Activated CD8-positive, alpha-beta memory T cell treated with anti-CD3 and anti-CD28 coated beads, Interleukin-2, amount 50 U/mL, for 24 hours (primary cell): ENCODE measurements around the gene IGF2R.
A peak's percentile ranks its signal among the peaks of the same experiment; 100 is the strongest.
"Not testable (repeated sequence)": the region's sequence is repeated elsewhere in the genome, so short reads cannot be mapped to it uniquely, and the experiment has no call there.

Experiments used
- DNase-seq: peaks from one replicate; pipeline ENCODE4 v3.0.0-alpha.2; 2020; ENCODE audit errors: extremely low read depth

The IGF2R gene

GRCh38 chr6:160137989-160138835 is 169.3 kb downstream of the IGF2R start:
- DNase-seq: peak; percentile 24

- no peak for DNase-seq
These were observed 170.0 kb downstream of the IGF2R start for GRCh38 chr6:160138839-160139419.

DNA sequence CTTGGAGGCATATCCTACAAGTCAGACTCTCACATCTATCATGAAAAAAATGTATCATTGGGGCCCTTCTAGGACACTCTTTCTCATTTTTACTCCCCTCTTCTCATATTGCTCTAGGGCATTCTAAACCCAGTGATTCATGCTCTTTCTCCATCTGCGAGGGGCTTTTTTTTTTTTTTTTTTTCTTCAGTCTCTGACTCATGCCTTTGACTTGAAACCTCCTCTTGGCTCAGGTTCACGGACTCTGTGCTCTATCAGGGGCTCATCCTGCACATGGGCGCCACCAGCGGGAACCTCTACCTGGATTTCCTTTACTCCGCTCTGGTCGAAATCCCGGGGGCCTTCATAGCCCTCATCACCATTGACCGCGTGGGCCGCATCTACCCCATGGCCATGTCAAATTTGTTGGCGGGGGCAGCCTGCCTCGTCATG is 170.6 kb downstream of the IGF2R start:
- DNase-seq: no peak

GRCh38 chr6:160140493-160140892 is 171.6 kb downstream of the IGF2R start:
- DNase-seq: not testable (repeated sequence)

DNA sequence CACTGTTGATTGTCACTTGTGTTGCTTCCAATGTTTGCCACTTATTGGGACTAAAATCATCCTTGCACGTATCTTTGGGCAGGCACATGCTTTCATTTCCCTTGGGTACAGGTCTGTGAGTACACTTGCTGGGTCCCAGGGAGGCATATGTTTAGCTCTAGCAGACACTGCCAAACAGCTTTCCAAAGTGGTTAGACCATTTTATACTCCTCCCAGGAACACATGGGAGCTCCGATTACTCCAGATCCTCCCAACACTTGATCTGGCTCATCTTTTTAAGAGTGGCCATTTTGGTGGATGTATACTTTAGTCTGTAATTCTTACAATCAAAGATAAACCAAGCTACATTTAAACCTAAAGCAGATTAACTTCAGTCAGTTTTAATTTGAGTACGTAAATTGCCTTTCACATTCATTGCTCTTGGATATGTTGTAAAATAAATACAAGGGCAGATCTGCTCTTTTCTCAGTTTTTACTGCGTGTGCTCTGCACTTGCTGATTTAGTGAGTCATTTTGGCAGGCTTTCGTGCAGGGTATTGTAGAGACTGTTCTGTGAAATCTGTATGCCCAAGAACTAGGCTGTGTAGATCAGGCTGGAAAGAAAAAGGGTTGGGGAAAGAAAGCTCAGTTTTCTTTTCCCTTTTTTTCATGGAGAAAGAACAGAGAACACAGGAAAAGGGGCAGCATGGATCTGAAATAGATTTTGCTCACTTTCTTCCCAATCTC is 172.3 kb downstream of the IGF2R start:
- no peak for DNase-seq

GRCh38 chr6:160142115-160142715 is 173.3 kb downstream of the IGF2R start:
- no peak for DNase-seq

DNA sequence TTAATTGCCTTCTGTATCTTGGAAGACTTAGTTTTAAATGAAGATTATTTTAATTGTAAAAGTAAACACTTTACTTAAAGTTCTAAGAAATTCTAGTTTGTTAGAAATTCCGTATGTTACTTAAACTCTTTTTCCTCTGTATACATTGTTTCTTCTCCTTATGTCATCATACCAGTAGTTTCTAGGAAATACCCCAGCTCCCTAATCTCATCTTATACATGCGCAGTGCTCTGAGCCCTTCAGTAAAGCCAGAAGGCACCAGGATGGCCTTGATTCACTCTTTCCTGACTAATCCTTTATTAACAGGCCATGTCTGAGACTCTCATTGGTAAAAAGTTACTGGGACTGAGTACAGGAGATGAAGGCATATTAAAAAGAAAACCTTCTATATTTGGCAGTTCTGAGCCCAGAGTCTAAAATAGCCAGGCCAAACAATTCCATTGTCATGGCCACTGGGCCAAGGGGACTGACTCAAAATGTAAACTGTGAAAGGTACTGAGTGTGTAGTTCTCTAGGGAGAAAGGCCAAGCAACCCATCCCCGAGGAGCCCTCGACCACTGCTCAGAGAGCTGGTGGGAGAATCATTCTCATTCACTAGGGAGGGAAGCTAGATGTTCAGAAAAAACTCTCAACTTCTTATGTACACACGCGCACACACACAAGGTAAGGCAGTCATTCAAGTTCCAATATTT is 177.7 kb downstream of the IGF2R start:
- no peak for DNase-seq

DNA sequence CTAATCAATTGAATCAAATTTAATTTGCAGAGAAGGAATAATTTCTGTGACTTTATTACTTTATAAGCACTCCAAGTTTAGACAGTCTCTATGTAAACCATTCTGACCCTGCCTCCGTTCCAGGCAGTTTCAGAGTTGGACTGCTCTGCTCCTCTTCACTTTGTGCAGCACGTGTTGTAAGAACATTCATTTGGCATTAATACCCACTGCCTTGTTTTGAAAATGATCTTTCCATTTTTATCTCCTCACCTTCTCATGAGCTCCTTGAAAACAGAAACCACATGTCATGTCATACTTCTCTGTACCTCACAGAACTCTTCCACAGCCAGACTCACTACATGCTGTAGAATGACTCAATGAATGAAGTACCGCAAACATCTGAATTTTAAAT is 178.3 kb downstream of the IGF2R start:
- no peak for DNase-seq

DNA sequence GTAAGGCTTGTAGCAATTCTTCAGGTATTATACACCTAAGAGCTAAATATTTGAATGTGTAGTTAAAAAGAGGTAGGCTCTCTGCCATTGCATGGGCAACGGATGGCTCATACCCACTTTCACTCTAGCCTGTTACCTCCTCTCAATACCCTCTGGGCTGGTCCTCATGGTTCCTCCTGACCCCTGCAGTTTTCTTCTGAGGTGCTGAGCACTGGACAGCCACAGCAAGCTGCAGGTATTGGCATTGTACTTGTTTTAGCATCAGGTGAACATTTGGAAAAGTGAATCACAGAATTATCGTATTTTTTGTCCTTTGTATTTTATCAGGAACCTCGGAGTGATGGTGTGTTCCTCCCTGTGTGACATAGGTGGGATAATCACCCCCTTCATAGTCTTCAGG is 185.6 kb downstream of the IGF2R start:
- no peak for DNase-seq

- no peak for DNase-seq
These were observed 188.0 kb downstream of the IGF2R start for GRCh38 chr6:160156842-160157241.

GRCh38 chr6:160160450-160160849 is 191.6 kb downstream of the IGF2R start:
- DNase-seq: no peak
